GM12878 (cell line): ENCODE data around the gene UFD1. TPM values are rescaled to one million over a fixed set of nuclear protein-coding genes. Genes with fewer than 3 reads are reported as not detected.

Experiments used
- ATAC-seq: fragments of 200-7000 bp; cut with Tn5 transposase; 3 replicates; pipeline ENCODE4 v1.9.1; 2020; ENCODE audit warnings: mild to moderate bottlenecking, moderate library complexity
- BruUV-seq: library from RNA; stranded (reverse); fragments of 400-500 nt; replicated peaks from 2 replicates; lab custom pipeline; 2021; lab: Mats Ljungman, UMichigan
- CTCF ChIA-PET: fragments of 300-600 bp; sonication (Branson Sonifier 250); formaldehyde crosslinking; extraction: SDS; loops from one replicate; lab custom pipeline; 2021; ENCODE audit warnings: inconsistent platforms; lab: Yijun Ruan, JAX
- POLR2A ChIA-PET: fragments of 350-600 bp; formaldehyde crosslinking; extraction: SDS; loops from one replicate; lab custom pipeline; 2021; ENCODE audit warnings: inconsistent platforms; lab: Charles Lee
- RAD21 ChIA-PET: fragments of 300-600 bp; sonication (Branson Sonifier 250); formaldehyde crosslinking; loops from one replicate; lab custom pipeline; 2023; ENCODE audit warnings: antibody characterized with exemption; ENCODE audit not compliant: unreplicated experiment; lab: Charles Lee
- SMC1A ChIA-PET: fragments of 300-600 bp; sonication (Branson Sonifier 250); formaldehyde crosslinking; loops from one replicate; lab custom pipeline; 2023; ENCODE audit not compliant: unreplicated experiment, uncharacterized antibody; lab: Charles Lee
- DNase-seq: peaks from one replicate; pipeline ENCODE4 v3.0.0-alpha.2; 2011; ENCODE audit warnings: low read depth, low spot score
- FAIRE-seq: peaks from 3 replicates; lab custom pipeline; 2011; peaks lifted over from hg19 to GRCh38; lab: Jason Lieb, UNC
- H2AFZ ChIP-seq: 2 replicates; pipeline ENCODE4 v1.6.0; 2011; ENCODE audit warnings: low read depth, low read length, control low read depth; ENCODE audit not compliant: control insufficient read depth
- H3K27ac ChIP-seq: 2 replicates; pipeline ENCODE4 v1.5.1; 2011; ENCODE audit warnings: control low read depth; ENCODE audit not compliant: control insufficient read depth, insufficient read depth
- H3K27me3 ChIP-seq, 2 experiments: replicated peaks in 1 of 2; 2 replicates each; pipeline versions ENCODE4 v1.6.0 to v1.6.1; 2011; ENCODE audit warnings: low read length in 1 of 2; ENCODE audit not compliant: control insufficient read depth in 2 of 2, insufficient read depth in 2 of 2
- H3K36me3 ChIP-seq, 2 experiments: 2 replicates each; pipeline ENCODE4 v1.5.1; 2011; ENCODE audit warnings: low read length in 1 of 2; ENCODE audit not compliant: control insufficient read depth in 2 of 2, insufficient read depth in 2 of 2
- H3K4me1 ChIP-seq: 2 replicates; pipeline ENCODE4 v1.6.1; 2011; ENCODE audit warnings: mild to moderate bottlenecking, low read length, moderate library complexity, mixed read lengths; ENCODE audit not compliant: control insufficient read depth, insufficient read depth
- H3K4me2 ChIP-seq: 2 replicates; pipeline ENCODE4 v1.6.0; 2011; ENCODE audit warnings: control low read depth; ENCODE audit not compliant: control insufficient read depth, insufficient read depth
- H3K4me3 ChIP-seq: fragments of 200-600 bp; sonication (generic); 2 replicates; pipeline ENCODE4 v1.5.1; 2016
- H3K79me2 ChIP-seq: 2 replicates; pipeline ENCODE4 v1.6.0; 2011; ENCODE audit warnings: low read length; ENCODE audit not compliant: control insufficient read depth, insufficient read depth
- H3K9ac ChIP-seq: 2 replicates; pipeline ENCODE4 v1.8.0; 2011; ENCODE audit warnings: low read length, control low read depth, mixed read lengths; ENCODE audit not compliant: control insufficient read depth, insufficient read depth
- H3K9me3 ChIP-seq: replicated peaks from 3 replicates; pipeline ENCODE4 v1.5.1; 2011; ENCODE audit warnings: mild to moderate bottlenecking, low read length; ENCODE audit not compliant: control insufficient read depth, insufficient read depth
- H4K20me1 ChIP-seq: 2 replicates; pipeline ENCODE4 v1.6.0; 2011; ENCODE audit not compliant: control insufficient read depth, insufficient read depth
- BCLAF1 ChIP-seq: fragments of 450-650 bp; IDR thresholded peaks from 2 replicates; pipeline ENCODE4 v1.6.1; 2017; ENCODE audit warnings: antibody characterized with exemption, mild to moderate bottlenecking, moderate library complexity
- BHLHE40 ChIP-seq, 2 experiments: fragments of 450-650 bp in 1 of 2; IDR thresholded peaks; 2 replicates each; pipeline ENCODE4 v1.6.1; 2011 to 2017; ENCODE audit warnings: low read depth in 2 of 2, borderline replicate concordance in 1 of 2, improper control_type of control experiment in 1 of 2, low read length in 1 of 2, mild to moderate bottlenecking in 1 of 2
- DPF2 ChIP-seq: fragments of 450-650 bp; IDR thresholded peaks from 2 replicates; pipeline ENCODE4 v1.6.1; 2017; ENCODE audit warnings: mild to moderate bottlenecking
- MEF2B ChIP-seq: fragments of 450-650 bp; IDR thresholded peaks from 2 replicates; pipeline ENCODE4 v1.6.1; 2018; ENCODE audit warnings: mild to moderate bottlenecking, moderate library complexity; ENCODE audit not compliant: partially characterized antibody, poor library complexity, severe bottlenecking
- MTA3 ChIP-seq: IDR thresholded peaks from 2 replicates; pipeline ENCODE4 v1.6.1; 2012; ENCODE audit warnings: low read length, inconsistent platforms, borderline replicate concordance
- NR2C1 ChIP-seq: fragments of 450-650 bp; IDR thresholded peaks from 2 replicates; pipeline ENCODE4 v1.6.1; 2017; ENCODE audit warnings: antibody characterized with exemption, mild to moderate bottlenecking, moderate library complexity
- NR2F1 ChIP-seq: fragments of 450-650 bp; conservative IDR thresholded peaks from 2 replicates; pipeline ENCODE4 v1.6.1; 2017; ENCODE audit warnings: mild to moderate bottlenecking
- SPI1 ChIP-seq: IDR thresholded peaks from 2 replicates; pipeline ENCODE4 v1.6.1; 2011; ENCODE audit warnings: low read depth, mild to moderate bottlenecking, low read length, moderate library complexity, borderline replicate concordance; ENCODE audit not compliant: insufficient read depth
- ZNF384 ChIP-seq: IDR thresholded peaks from 2 replicates; pipeline ENCODE4 v1.6.1; 2012; ENCODE audit warnings: low read depth, mild to moderate bottlenecking, low read length, improper control_type of control experiment, borderline replicate concordance
- ZSCAN29 ChIP-seq: fragments of 450-650 bp; IDR thresholded peaks from 2 replicates; pipeline ENCODE4 v1.6.1; 2017; ENCODE audit warnings: mild to moderate bottlenecking, moderate library complexity
- WGBS: methylation state at CpG from one replicate; pipeline ENCODE4 v1.1.6; 2016; ENCODE audit warnings: low lambda C conversion rate; ENCODE audit not compliant: insufficient replicate concordance, insufficient coverage; ENCODE audit errors: missing lambda C conversion rate; 5-methylcytosine and 5-hydroxymethylcytosine counted together
- in situ Hi-C: fragments of 300-500 bp; cut with MboI; formaldehyde crosslinking; loops from 9 replicates; pipeline ENCODE4 v1.14.3; 2018; ENCODE audit warnings: mixed read lengths
- intact Hi-C: fragments of 100-400 bp; cut with micrococcal nuclease; formaldehyde crosslinking; loops from one replicate; pipeline ENCODE4 v1.14.2; 2022; ENCODE audit not compliant: unreplicated experiment
- polyA plus RNA-seq, 11 experiments: library from polyadenylated mRNA; depleted of rRNA in 4 of 11; unstranded in 6 of 11; stranded (reverse) in 5 of 11; fragments of >200 nt; fragmentation: Nextera tagmentation in 4 of 11; fragmentation: Illumina TruSeq in 1 of 11; extraction: Ambion mirVana in 4 of 11; extraction: Trizol in 1 of 11; gene quantifications; 1 replicate in 1 of 11; 2 replicates in 10 of 11; pipeline versions ENCODE4 v1.2.1 to v1.2.3, GENCODE V29; 2011 to 2016; ENCODE audit warnings: inconsistent platforms in 2 of 11, missing spikeins in 2 of 11, low read depth in 1 of 11
- total RNA-seq, 4 experiments: library from RNA; depleted of rRNA in 3 of 4; stranded (reverse); fragments of >200 nt in 3 of 4; fragmentation: Illumina TruSeq in 1 of 4; extraction: Trizol in 1 of 4; gene quantifications; 2 replicates each; pipeline versions ENCODE4 v1.2.1 to v1.2.3, GENCODE V29; 2013 to 2021
- TF ChIP-seq, protein P1 (sequence below): IDR thresholded peaks from 2 replicates; pipeline ENCODE4 v1.6.1; 2011; ENCODE audit warnings: borderline replicate concordance, low read depth, mild to moderate bottlenecking, moderate library complexity, mixed read lengths, low read length; ENCODE audit not compliant: insufficient read depth; ENCODE audit errors: extremely low read length
- TF ChIP-seq, protein P2 (sequence below): IDR thresholded peaks from 2 replicates; pipeline ENCODE4 v1.6.1; 2012; ENCODE audit warnings: low read depth, low read length, improper control_type of control experiment

Gene UFD1
- total and polyA plus RNA-seq, 10 of the 15 experiments (the other 5 are each of a cell fraction or from before 2014, with no cell fraction given), result 67.2 to 143 (median 117) TPM

- TF ChIP-seq MTA3, result 0 out of 2 replicates have a peak, but pooled peaks have one; percentile 19
- TF ChIP-seq, protein P1, sequence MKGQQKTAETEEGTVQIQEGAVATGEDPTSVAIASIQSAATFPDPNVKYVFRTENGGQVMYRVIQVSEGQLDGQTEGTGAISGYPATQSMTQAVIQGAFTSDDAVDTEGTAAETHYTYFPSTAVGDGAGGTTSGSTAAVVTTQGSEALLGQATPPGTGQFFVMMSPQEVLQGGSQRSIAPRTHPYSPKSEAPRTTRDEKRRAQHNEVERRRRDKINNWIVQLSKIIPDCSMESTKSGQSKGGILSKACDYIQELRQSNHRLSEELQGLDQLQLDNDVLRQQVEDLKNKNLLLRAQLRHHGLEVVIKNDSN, result no peak
Observed at GRCh38 chr22:19419464-19420178, 59.4 kb downstream of the UFD1 start (continued).

DNA sequence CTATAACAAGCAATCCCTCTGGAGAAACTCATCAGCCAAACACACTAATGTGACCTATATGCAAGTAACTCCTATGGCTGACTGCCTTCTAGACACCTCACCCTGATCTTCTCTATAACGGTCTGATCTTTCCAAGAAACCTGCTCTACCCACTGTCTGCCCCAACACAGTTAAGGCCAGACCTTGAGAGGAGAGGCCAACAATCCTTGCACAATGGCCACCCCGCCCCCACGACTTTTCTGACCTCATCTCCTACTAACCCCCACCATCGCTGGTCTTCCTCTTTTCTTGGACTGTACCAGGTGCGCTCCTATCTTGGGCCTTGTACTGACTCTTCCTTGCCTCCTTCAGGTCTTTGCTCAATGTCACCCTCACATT, 59.9 kb downstream of the UFD1 start:
- in situ Hi-C loops, result no loop called here
- ChIA-PET RAD21 (no interaction called here), SMC1A (interaction anchor here (0.6 to 1.0 kb wide), 2 partner anchors 9 to 13 kb away, joined by 3 read pairs; partner anchors contain the start of gene HIRA), CTCF (interaction anchor here (0.6 kb wide), 1 partner anchor 13 kb away, joined by 3 read pairs; no protein-coding TSS in a partner anchor), POLR2A (no interaction called here)
- ATAC-seq (peak; percentile 59), DNase-seq (no peak), FAIRE-seq (no peak)
- Histone ChIP-seq H4K20me1 (no peaks in the 10 kb centered on the region), H3K27ac (peak overlapping the region; percentile 72), H3K27me3 (no peaks in the 10 kb centered on the region), H2AFZ (no peak overlapping the region), H3K4me1 (peaks cover 11% of the 10 kb centered on the region), H3K36me3 (peaks cover 0 to 3% of the 10 kb centered on the region in 2 experiments; a peak in 1 of 4 replicates), H3K9me3 (no peaks in the 10 kb centered on the region; the same call in 2 of the 3 replicates), H3K79me2 (peaks cover 66% of the 10 kb centered on the region), H3K4me2 (peak overlapping the region; percentile 70), H3K4me3 (no peak overlapping the region), H3K9ac (no peak overlapping the region)
- no peak for TF ChIP-seq DPF2
- no peak for TF ChIP-seq NR2C1
- no peak for TF ChIP-seq NR2F1
- TF ChIP-seq ZNF384, result no peak
- no peak for TF ChIP-seq BHLHE40 (IDR thresholded peaks at IDR 0.05; ENCODE audit: borderline replicate concordance in 1 of 2, low read depth in 2 of 2, low read length in 1 of 2)
- TF ChIP-seq, protein P2, sequence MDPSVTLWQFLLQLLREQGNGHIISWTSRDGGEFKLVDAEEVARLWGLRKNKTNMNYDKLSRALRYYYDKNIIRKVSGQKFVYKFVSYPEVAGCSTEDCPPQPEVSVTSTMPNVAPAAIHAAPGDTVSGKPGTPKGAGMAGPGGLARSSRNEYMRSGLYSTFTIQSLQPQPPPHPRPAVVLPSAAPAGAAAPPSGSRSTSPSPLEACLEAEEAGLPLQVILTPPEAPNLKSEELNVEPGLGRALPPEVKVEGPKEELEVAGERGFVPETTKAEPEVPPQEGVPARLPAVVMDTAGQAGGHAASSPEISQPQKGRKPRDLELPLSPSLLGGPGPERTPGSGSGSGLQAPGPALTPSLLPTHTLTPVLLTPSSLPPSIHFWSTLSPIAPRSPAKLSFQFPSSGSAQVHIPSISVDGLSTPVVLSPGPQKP, result no peak
- TF ChIP-seq SPI1, result peak; percentile 67; the same call in 1 of the 2 replicates
- TF ChIP-seq MTA3, result 0 out of 2 replicates have a peak, but pooled peaks have one; percentile 11
- no peak for TF ChIP-seq ZSCAN29
- no peak for TF ChIP-seq BCLAF1
- peak; percentile 3 for TF ChIP-seq MEF2B
- BruUV-seq, result no TSS peak
- intact Hi-C loops, result no loop called here
- WGBS, result 33% methylated on average over 5 of the region's 5 CpGs
